Neural progenitor cell (in vitro differentiated cells): ENCODE results near the gene ATP1A1.

ENCODE experiments used
- EZH2 ChIP-seq: fragments of 200-600 bp; sonication (generic); IDR thresholded peaks from 2 replicates; pipeline ENCODE4 v1.6.1; 2017; ENCODE audit warnings: antibody characterized with exemption, mild to moderate bottlenecking, moderate library complexity
- TF ChIP-seq, protein P1 (sequence below): fragments of 200-600 bp; sonication (generic); IDR thresholded peaks from 2 replicates; pipeline ENCODE4 v1.5.1; 2017; ENCODE audit warnings: antibody characterized with exemption, mild to moderate bottlenecking

DNA sequence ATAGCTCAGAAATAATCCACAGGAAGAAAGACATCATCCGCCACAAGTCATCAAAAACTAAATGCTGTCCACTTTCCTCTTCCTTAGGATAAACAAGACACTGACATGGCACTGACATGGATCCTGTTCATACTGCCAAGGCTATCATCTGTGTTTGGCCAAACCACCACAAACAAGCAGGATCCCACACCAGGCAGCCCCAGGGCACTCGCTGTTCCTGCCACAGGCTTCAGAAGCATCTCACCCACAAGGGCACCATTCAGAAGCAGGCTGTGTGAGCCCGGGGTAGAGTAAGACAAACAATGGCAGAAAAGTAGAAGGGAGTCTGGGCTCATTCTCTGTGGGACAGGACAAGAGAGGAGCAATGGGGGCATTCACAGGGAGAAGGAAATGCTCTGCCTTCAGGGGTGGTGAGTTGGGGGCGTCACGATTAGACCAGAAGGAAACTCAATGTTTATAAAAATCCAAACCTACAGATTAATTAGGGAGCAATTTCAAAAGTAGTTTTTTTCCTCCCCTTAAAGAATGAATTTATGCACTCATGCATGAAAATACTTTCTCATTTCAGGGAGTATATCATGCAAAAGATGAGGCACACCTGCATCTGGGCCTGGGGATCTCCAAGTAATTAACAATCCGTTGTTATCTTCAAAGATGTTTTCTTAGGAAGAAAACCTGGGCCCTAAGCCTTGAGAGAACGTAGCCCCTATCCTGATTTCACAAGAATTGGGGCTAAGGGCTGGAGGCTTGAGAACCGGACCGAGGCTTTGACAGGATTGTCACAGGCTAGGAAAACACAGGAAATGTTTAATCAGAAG lies 43.3 kb upstream of the ATP1A1 start:
- TF ChIP-seq, protein P1, sequence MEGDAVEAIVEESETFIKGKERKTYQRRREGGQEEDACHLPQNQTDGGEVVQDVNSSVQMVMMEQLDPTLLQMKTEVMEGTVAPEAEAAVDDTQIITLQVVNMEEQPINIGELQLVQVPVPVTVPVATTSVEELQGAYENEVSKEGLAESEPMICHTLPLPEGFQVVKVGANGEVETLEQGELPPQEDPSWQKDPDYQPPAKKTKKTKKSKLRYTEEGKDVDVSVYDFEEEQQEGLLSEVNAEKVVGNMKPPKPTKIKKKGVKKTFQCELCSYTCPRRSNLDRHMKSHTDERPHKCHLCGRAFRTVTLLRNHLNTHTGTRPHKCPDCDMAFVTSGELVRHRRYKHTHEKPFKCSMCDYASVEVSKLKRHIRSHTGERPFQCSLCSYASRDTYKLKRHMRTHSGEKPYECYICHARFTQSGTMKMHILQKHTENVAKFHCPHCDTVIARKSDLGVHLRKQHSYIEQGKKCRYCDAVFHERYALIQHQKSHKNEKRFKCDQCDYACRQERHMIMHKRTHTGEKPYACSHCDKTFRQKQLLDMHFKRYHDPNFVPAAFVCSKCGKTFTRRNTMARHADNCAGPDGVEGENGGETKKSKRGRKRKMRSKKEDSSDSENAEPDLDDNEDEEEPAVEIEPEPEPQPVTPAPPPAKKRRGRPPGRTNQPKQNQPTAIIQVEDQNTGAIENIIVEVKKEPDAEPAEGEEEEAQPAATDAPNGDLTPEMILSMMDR: no peak
- no peak for TF ChIP-seq EZH2
